NB4 (cell line): ENCODE results near the gene PITPNM3.

Experiments
- POLR2A ChIP-seq: IDR thresholded peaks from 2 replicates; pipeline ENCODE4 v1.6.1; 2011; ENCODE audit warnings: mild to moderate bottlenecking; ENCODE audit not compliant: insufficient read length; ENCODE audit errors: extremely low read depth
- TF ChIP-seq, protein P1 (sequence below): IDR thresholded peaks from 2 replicates; pipeline ENCODE4 v1.6.1; 2011; ENCODE audit warnings: low read depth, low read length
- TF ChIP-seq, protein P2 (sequence below): IDR thresholded peaks from one replicate; pipeline ENCODE4 v1.5.1; 2012; ENCODE audit warnings: low read depth, low read length

DNA sequence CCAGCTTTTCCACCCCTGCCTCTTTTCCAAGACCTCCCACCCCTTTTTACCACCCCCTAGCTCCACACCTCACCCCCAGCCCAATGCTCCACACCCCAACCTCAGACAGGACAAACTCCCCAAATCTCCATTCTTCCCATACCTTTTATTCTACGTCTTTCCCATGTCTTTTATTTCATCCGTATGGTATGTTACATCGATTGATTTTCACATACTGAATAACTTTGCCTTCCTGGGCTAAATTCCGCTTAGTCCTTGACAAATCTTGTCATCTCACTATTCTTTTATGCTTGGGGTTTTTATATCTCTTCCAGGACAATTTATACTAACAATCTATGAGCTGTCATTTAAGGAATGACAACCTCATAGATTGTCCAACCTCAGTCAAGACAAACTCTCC lies 46.4 kb downstream of the PITPNM3 start:
- no peak for TF ChIP-seq POLR2A
- TF ChIP-seq, protein P1, sequence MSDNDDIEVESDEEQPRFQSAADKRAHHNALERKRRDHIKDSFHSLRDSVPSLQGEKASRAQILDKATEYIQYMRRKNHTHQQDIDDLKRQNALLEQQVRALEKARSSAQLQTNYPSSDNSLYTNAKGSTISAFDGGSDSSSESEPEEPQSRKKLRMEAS: no peak
- TF ChIP-seq, protein P2, sequence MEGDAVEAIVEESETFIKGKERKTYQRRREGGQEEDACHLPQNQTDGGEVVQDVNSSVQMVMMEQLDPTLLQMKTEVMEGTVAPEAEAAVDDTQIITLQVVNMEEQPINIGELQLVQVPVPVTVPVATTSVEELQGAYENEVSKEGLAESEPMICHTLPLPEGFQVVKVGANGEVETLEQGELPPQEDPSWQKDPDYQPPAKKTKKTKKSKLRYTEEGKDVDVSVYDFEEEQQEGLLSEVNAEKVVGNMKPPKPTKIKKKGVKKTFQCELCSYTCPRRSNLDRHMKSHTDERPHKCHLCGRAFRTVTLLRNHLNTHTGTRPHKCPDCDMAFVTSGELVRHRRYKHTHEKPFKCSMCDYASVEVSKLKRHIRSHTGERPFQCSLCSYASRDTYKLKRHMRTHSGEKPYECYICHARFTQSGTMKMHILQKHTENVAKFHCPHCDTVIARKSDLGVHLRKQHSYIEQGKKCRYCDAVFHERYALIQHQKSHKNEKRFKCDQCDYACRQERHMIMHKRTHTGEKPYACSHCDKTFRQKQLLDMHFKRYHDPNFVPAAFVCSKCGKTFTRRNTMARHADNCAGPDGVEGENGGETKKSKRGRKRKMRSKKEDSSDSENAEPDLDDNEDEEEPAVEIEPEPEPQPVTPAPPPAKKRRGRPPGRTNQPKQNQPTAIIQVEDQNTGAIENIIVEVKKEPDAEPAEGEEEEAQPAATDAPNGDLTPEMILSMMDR: no peak
